H1 (cell line): ENCODE data around the gene KRT14. TPM values are rescaled to one million over a fixed set of nuclear protein-coding genes. Genes with fewer than 3 reads are reported as not detected.

ENCODE experiments used
- polyA plus RNA-seq, 7 experiments: library from polyadenylated mRNA; depleted of rRNA in 3 of 7; stranded (reverse) in 5 of 7; unstranded in 2 of 7; fragments of >200 nt in 5 of 7; fragments of 200-250 nt in 2 of 7; gene quantifications; 1 replicate in 5 of 7; 2 replicates in 1 of 7; 4 replicates in 1 of 7; pipeline versions ENCODE4 v1.2.1 to v1.2.3, GENCODE V29; 2011 to 2013; ENCODE audit warnings: missing spikeins in 2 of 7, mixed read lengths in 2 of 7
- total RNA-seq: library from RNA; stranded (reverse); fragmentation: NEBNext Ultra II Directional; extraction: Animal tissue kit (Norgen Biotek cat#: 25700); gene quantifications from 2 replicates; pipeline ENCODE4 v1.2.1, GENCODE V29; 2021
- TF ChIP-seq, protein P1 (sequence below): fragments of 300-600 bp; sonication (generic); IDR thresholded peaks from 2 replicates; pipeline ENCODE4 v1.7.1; 2012; ENCODE audit warnings: low read length, moderate library complexity, mild to moderate bottlenecking, inconsistent platforms; ENCODE audit not compliant: insufficient replicate concordance

KRT14 gene
- total and polyA plus RNA-seq, 2 of the 8 experiments (the other 6 are each of a cell fraction or from before 2014, with no cell fraction given), result 0.35 TPM; not detected in 1

- TF ChIP-seq, protein P1, sequence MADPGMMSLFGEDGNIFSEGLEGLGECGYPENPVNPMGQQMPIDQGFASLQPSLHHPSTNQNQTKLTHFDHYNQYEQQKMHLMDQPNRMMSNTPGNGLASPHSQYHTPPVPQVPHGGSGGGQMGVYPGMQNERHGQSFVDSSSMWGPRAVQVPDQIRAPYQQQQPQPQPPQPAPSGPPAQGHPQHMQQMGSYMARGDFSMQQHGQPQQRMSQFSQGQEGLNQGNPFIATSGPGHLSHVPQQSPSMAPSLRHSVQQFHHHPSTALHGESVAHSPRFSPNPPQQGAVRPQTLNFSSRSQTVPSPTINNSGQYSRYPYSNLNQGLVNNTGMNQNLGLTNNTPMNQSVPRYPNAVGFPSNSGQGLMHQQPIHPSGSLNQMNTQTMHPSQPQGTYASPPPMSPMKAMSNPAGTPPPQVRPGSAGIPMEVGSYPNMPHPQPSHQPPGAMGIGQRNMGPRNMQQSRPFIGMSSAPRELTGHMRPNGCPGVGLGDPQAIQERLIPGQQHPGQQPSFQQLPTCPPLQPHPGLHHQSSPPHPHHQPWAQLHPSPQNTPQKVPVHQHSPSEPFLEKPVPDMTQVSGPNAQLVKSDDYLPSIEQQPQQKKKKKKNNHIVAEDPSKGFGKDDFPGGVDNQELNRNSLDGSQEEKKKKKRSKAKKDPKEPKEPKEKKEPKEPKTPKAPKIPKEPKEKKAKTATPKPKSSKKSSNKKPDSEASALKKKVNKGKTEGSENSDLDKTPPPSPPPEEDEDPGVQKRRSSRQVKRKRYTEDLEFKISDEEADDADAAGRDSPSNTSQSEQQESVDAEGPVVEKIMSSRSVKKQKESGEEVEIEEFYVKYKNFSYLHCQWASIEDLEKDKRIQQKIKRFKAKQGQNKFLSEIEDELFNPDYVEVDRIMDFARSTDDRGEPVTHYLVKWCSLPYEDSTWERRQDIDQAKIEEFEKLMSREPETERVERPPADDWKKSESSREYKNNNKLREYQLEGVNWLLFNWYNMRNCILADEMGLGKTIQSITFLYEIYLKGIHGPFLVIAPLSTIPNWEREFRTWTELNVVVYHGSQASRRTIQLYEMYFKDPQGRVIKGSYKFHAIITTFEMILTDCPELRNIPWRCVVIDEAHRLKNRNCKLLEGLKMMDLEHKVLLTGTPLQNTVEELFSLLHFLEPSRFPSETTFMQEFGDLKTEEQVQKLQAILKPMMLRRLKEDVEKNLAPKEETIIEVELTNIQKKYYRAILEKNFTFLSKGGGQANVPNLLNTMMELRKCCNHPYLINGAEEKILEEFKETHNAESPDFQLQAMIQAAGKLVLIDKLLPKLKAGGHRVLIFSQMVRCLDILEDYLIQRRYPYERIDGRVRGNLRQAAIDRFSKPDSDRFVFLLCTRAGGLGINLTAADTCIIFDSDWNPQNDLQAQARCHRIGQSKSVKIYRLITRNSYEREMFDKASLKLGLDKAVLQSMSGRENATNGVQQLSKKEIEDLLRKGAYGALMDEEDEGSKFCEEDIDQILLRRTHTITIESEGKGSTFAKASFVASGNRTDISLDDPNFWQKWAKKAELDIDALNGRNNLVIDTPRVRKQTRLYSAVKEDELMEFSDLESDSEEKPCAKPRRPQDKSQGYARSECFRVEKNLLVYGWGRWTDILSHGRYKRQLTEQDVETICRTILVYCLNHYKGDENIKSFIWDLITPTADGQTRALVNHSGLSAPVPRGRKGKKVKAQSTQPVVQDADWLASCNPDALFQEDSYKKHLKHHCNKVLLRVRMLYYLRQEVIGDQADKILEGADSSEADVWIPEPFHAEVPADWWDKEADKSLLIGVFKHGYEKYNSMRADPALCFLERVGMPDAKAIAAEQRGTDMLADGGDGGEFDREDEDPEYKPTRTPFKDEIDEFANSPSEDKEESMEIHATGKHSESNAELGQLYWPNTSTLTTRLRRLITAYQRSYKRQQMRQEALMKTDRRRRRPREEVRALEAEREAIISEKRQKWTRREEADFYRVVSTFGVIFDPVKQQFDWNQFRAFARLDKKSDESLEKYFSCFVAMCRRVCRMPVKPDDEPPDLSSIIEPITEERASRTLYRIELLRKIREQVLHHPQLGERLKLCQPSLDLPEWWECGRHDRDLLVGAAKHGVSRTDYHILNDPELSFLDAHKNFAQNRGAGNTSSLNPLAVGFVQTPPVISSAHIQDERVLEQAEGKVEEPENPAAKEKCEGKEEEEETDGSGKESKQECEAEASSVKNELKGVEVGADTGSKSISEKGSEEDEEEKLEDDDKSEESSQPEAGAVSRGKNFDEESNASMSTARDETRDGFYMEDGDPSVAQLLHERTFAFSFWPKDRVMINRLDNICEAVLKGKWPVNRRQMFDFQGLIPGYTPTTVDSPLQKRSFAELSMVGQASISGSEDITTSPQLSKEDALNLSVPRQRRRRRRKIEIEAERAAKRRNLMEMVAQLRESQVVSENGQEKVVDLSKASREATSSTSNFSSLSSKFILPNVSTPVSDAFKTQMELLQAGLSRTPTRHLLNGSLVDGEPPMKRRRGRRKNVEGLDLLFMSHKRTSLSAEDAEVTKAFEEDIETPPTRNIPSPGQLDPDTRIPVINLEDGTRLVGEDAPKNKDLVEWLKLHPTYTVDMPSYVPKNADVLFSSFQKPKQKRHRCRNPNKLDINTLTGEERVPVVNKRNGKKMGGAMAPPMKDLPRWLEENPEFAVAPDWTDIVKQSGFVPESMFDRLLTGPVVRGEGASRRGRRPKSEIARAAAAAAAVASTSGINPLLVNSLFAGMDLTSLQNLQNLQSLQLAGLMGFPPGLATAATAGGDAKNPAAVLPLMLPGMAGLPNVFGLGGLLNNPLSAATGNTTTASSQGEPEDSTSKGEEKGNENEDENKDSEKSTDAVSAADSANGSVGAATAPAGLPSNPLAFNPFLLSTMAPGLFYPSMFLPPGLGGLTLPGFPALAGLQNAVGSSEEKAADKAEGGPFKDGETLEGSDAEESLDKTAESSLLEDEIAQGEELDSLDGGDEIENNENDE, result no peak
These were observed 38.5 kb downstream of the KRT14 start (continued) for GRCh38 chr17:41547921-41548843.
